Upper lobe of right lung (tissue), 1 donor: Measurements from ENCODE around the gene HTR5A. TPM values are rescaled to one million over a fixed set of nuclear protein-coding genes. Genes with fewer than 3 reads are reported as not detected.

Experiments
- ATAC-seq: fragments of 200-7000 bp; cut with Tn5 transposase; one replicate; pipeline ENCODE4 v1.9.1; 2020; ENCODE audit warnings: mild to moderate bottlenecking, moderate library complexity
- DNase-seq: peaks from one replicate; pipeline ENCODE4 v3.0.0-alpha.2; 2020
- H3K27ac ChIP-seq: fragments of 200-600 bp; one replicate; pipeline ENCODE4 v1.8.0; 2022
- H3K27me3 ChIP-seq: fragments of 200-600 bp; one replicate; pipeline ENCODE4 v1.8.0; 2022; ENCODE audit warnings: mild to moderate bottlenecking
- H3K36me3 ChIP-seq: fragments of 200-600 bp; one replicate; pipeline ENCODE4 v1.8.0; 2022
- H3K4me1 ChIP-seq: fragments of 200-600 bp; one replicate; pipeline ENCODE4 v1.8.0; 2022
- H3K4me3 ChIP-seq: fragments of 200-600 bp; one replicate; pipeline ENCODE4 v1.8.0; 2022; ENCODE audit warnings: mild to moderate bottlenecking
- H3K9me3 ChIP-seq: fragments of 200-600 bp; one replicate; pipeline ENCODE4 v1.8.0; 2022
- CTCF ChIP-seq: fragments of 200-600 bp; IDR thresholded peaks from one replicate; pipeline ENCODE4 v1.8.0; 2022; ENCODE audit warnings: antibody characterized with exemption
- intact Hi-C: fragments of 100-400 bp; cut with DNase I; formaldehyde crosslinking; loops from one replicate; pipeline ENCODE4 v1.11.0; 2022
- total RNA-seq: library from RNA; stranded (reverse); fragmentation: NEBNext Ultra II Directional; extraction: Animal tissue kit (Norgen Biotek cat#: 25700); gene quantifications from one replicate; pipeline ENCODE4 v1.2.1, GENCODE V29; 2021
- donor health status: DM: no; HTN: yes; CAD: no; lungs with severe emphysema.

The HTR5A gene
- total RNA-seq, 1 donor from 2014 or later: not detected

DNA sequence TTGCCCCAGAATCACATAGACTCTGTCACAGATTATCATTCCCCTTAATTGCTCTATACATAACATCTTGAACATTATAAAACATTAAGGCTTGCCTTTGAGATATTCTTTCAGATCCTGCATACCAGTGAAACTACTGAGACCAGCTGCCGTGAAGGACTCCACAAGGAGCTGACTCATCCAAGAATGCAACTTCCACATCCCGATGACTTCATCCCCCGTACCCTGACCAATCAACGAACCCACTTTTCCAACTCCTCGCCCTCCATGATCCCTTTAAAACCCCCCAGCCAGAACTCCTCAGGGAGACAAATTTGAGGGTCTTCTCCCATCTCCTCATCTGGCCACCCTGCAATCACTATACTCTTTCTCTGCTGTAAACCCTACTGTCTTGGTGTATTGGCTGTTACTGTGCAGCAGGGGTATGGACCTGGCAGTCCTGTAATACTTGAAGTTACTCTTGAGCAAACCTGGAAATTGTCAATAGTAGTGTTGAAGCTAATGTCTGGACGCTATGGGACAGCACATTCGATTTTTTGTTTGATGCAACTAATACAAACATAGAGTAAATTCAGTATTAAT lies 49.8 kb downstream of the HTR5A start:
- no peak for TF ChIP-seq CTCF
- Histone ChIP-seq H3K9me3 (no peaks in the 10 kb centered on the region), H3K27me3 (no peaks in the 10 kb centered on the region), H3K36me3 (no peaks in the 10 kb centered on the region), H3K4me3 (no peak overlapping the region), H3K27ac (no peak overlapping the region), H3K4me1 (no peaks in the 10 kb centered on the region)
- DNase-seq (no peak), ATAC-seq (no peak)
- intact Hi-C loops: no loop called here

DNA sequence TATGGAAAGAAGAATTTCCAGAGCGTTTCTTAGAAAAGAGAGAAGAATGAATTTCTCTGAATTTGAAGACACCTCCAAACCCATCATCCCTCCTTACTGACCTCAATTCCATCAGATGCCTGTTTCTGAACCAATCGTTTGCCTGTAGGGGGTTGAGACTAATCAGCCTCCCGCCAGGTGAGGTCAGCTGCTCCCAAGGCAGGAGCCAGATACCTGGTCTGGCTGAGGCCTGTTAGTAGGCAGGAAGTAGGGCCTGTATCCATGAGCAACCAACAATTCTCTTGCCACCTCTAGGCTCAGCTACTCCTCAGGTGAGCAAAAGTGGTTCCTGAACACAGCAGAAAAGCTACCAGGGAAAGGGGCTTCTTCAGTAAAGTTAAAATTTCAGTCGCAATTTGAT lies 50.3 kb downstream of the HTR5A start:
- Histone ChIP-seq H3K9me3 (no peaks in the 10 kb centered on the region), H3K4me1 (no peaks in the 10 kb centered on the region), H3K27ac (no peak overlapping the region), H3K4me3 (no peak overlapping the region), H3K36me3 (no peaks in the 10 kb centered on the region), H3K27me3 (no peaks in the 10 kb centered on the region)
- DNase-seq (no peak), ATAC-seq (no peak)
- intact Hi-C loops: no loop called here
- TF ChIP-seq CTCF: no peak

GRCh38 chr7:155122831-155123230 lies 52.7 kb downstream of the HTR5A start:
- intact Hi-C loops: no loop called here
- no peaks in the 10 kb centered on the region for H3K4me1 ChIP-seq
- H3K27me3 ChIP-seq: no peaks in the 10 kb centered on the region
- no peak overlapping the region for H3K27ac ChIP-seq
- no peak for TF ChIP-seq CTCF
- no peak overlapping the region for H3K4me3 ChIP-seq
- no peaks in the 10 kb centered on the region for H3K36me3 ChIP-seq
- H3K9me3 ChIP-seq: no peaks in the 10 kb centered on the region
- no peak for ATAC-seq
- no peak for DNase-seq

- intact Hi-C loops: no loop called here
- H3K36me3 ChIP-seq: no peaks in the 10 kb centered on the region
Measured at GRCh38 chr7:155123413-155123812, 53.3 kb downstream of the HTR5A start.

DNA sequence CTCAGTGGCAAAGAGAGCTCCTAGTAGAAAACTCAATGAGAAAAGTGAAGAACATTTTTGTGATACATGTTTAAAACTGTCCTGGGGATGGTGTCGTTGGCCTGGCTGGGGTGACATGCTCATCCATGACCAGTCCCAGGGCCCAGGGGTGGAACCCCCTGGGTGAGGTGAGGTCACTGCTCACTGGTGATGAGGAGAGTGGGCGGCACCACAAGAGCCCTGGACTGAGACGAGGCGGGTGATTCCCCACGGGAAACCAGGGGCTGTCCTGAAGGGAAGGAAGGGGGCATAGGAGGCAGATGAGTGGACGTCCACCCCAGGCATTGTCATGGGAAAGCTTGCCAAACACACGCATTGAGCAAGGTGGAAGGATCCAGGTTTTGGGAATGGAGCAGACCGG lies 54.6 kb downstream of the HTR5A start:
- ATAC-seq (no peak), DNase-seq (no peak)
- intact Hi-C loops: no loop called here
- Histone ChIP-seq H3K27ac (no peak overlapping the region), H3K36me3 (no peaks in the 10 kb centered on the region), H3K4me1 (no peaks in the 10 kb centered on the region), H3K27me3 (no peaks in the 10 kb centered on the region), H3K9me3 (no peaks in the 10 kb centered on the region), H3K4me3 (no peak overlapping the region)
- no peak for TF ChIP-seq CTCF

More at GRCh38 chr7:155123413-155123812, 53.3 kb downstream of the HTR5A start:
- no peak for TF ChIP-seq CTCF
- Histone ChIP-seq H3K27ac (no peak overlapping the region), H3K27me3 (no peaks in the 10 kb centered on the region), H3K9me3 (no peaks in the 10 kb centered on the region), H3K4me1 (no peaks in the 10 kb centered on the region), H3K4me3 (no peak overlapping the region)
- ATAC-seq (no peak), DNase-seq (no peak)

- no peak for DNase-seq
- H3K4me1 ChIP-seq: no peaks in the 10 kb centered on the region
Measured at GRCh38 chr7:155129186-155129585, 59.1 kb downstream of the HTR5A start.

More at GRCh38 chr7:155129186-155129585, 59.1 kb downstream of the HTR5A start:
- Histone ChIP-seq H3K27me3 (no peaks in the 10 kb centered on the region), H3K36me3 (no peaks in the 10 kb centered on the region), H3K4me3 (no peak overlapping the region), H3K27ac (no peak overlapping the region), H3K9me3 (no peaks in the 10 kb centered on the region)
- no peak for TF ChIP-seq CTCF
- intact Hi-C loops: no loop called here
- no peak for ATAC-seq
